VCaP (cell line): ENCODE results near the gene UBAP2L.

Experiments used
- H3K27ac ChIP-seq: fragments of 450-650 bp; 2 replicates; pipeline ENCODE4 v1.5.1; 2017
- CTCF ChIP-seq: fragments of 450-650 bp; conservative IDR thresholded peaks from 2 replicates; pipeline ENCODE4 v1.5.1; 2017; ENCODE audit warnings: mild to moderate bottlenecking, moderate library complexity

UBAP2L gene

GRCh38 chr1:154237880-154238506 is 17.2 kb downstream of the UBAP2L start:
- no peak for TF ChIP-seq CTCF
- H3K27ac ChIP-seq: no peak overlapping the region

GRCh38 chr1:154239491-154239890 is 18.7 kb downstream of the UBAP2L start:
- no peak for TF ChIP-seq CTCF
- H3K27ac ChIP-seq: no peak overlapping the region

- no peak for TF ChIP-seq CTCF
- peak overlapping the region; percentile 2; the same call in 1 of the 2 replicates for H3K27ac ChIP-seq
These were observed 19.6 kb downstream of the UBAP2L start for GRCh38 chr1:154240294-154240833.

GRCh38 chr1:154241703-154242351 is 21.1 kb downstream of the UBAP2L start:
- TF ChIP-seq CTCF: no peak
- peak overlapping the region; percentile 2; the same call in 1 of the 2 replicates for H3K27ac ChIP-seq

- no peak overlapping the region for H3K27ac ChIP-seq
- TF ChIP-seq CTCF: no peak
These were observed 32.9 kb downstream of the UBAP2L start for GRCh38 chr1:154253671-154254070.

- no peak overlapping the region for H3K27ac ChIP-seq
- TF ChIP-seq CTCF: no peak
These were observed 35.9 kb downstream of the UBAP2L start for GRCh38 chr1:154256686-154257085.

GRCh38 chr1:154258784-154259183 is 38.0 kb downstream of the UBAP2L start:
- no peak for TF ChIP-seq CTCF
- H3K27ac ChIP-seq: no peak overlapping the region
